ENCODE data around the gene SUPV3L1.

The SUPV3L1 gene

GRCh38 chr10:69232252-69232651 lies 52.2 kb downstream of the SUPV3L1 start:
- Mint-ChIP-seq H3K36me3 (no peaks in the 10 kb centered on the region), H3K27ac (peak overlapping the region; percentile 35), H3K9me3 (ENCODE audit: low read depth) (no peaks in the 10 kb centered on the region), H3K4me1 (ENCODE audit: low read depth) (peaks cover 48% of the 10 kb centered on the region), H3K4me3 (no peak overlapping the region), H3K27me3 (no peaks in the 10 kb centered on the region)

- Mint-ChIP-seq H3K4me1 (ENCODE audit: low read depth) (peaks cover 47% of the 10 kb centered on the region), H3K27ac (peak overlapping the region; percentile 35), H3K36me3 (no peaks in the 10 kb centered on the region), H3K27me3 (no peaks in the 10 kb centered on the region), H3K4me3 (peak overlapping the region; percentile 51), H3K9me3 (ENCODE audit: low read depth) (no peaks in the 10 kb centered on the region)
Measured at GRCh38 chr10:69232736-69233480, 52.9 kb downstream of the SUPV3L1 start.

- H3K27me3 Mint-ChIP-seq: no peaks in the 10 kb centered on the region
- no peak overlapping the region for H3K27ac Mint-ChIP-seq
- H3K4me1 Mint-ChIP-seq (ENCODE audit: low read depth): peaks cover 31% of the 10 kb centered on the region
- H3K9me3 Mint-ChIP-seq (ENCODE audit: low read depth): no peaks in the 10 kb centered on the region
- no peaks in the 10 kb centered on the region for H3K36me3 Mint-ChIP-seq
- H3K4me3 Mint-ChIP-seq: no peak overlapping the region
Measured at GRCh38 chr10:69234447-69234846, 54.4 kb downstream of the SUPV3L1 start.

DNA sequence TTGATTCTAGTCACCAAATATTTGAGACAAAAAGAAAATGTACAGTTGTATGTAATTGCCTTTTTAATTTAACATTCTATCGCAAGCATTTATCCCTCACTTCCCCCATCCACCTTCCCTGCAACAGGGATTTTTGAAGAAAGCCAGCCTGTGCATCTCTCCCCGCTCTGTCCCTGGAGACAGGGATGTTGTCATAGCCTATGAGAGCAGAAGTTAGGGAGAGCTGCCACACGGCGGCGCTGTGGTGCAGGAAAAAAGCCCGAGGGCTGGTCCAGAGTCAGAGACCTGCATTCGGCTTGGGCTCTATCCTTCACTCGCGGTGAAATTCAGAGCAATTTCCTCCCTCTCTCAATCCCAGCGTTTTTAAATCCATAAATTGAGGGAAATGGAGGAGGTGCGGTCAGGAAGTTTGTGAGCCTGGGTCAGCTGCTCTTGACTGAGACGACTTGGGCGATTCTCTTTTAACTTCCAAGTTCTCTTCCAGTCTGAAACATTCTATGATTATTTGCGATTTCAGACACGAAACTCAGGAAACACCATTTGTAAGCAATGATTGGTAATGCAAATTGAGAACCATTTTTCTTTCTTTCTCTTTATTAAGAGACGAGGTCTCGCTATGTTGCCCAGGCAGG lies 57.6 kb downstream of the SUPV3L1 start:
- Mint-ChIP-seq H3K4me3 (no peak overlapping the region), H3K36me3 (no peaks in the 10 kb centered on the region), H3K9me3 (ENCODE audit: low read depth) (no peaks in the 10 kb centered on the region), H3K27ac (no peak overlapping the region), H3K4me1 (ENCODE audit: low read depth) (peaks cover 13% of the 10 kb centered on the region), H3K27me3 (no peaks in the 10 kb centered on the region)

DNA sequence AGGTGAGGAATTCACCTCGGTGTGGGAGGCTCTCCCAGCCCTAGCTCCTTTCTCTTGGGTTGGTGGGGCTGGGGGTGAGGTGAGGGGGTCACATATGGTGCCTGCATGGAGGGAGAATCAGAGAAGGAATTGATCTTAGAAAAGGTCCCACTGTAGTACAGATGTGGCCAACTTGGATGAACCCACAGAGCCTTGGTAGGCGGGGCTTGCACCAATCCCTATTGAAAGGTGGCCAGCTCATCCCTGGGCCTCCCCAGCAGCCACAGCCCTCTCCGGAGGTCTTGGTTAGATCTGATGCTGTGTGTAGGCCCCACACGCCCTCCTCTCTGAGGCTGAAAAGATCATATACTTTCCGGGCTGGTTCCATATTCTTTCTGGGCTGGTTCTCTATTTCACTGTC lies 59.1 kb downstream of the SUPV3L1 start:
- no peaks in the 10 kb centered on the region for H3K27me3 Mint-ChIP-seq

GRCh38 chr10:69239816-69240434 lies 59.9 kb downstream of the SUPV3L1 start:
- Mint-ChIP-seq H3K27me3 (no peaks in the 10 kb centered on the region), H3K4me1 (ENCODE audit: low read depth) (peaks cover 4% of the 10 kb centered on the region), H3K9me3 (ENCODE audit: low read depth) (no peaks in the 10 kb centered on the region), H3K36me3 (no peaks in the 10 kb centered on the region), H3K27ac (no peak overlapping the region), H3K4me3 (no peak overlapping the region)

More for the DNA sequence above, 59.1 kb downstream of the SUPV3L1 start:
- no peak overlapping the region for H3K4me3 Mint-ChIP-seq
- peaks cover 4% of the 10 kb centered on the region for H3K4me1 Mint-ChIP-seq (ENCODE audit: low read depth)
- no peak overlapping the region for H3K27ac Mint-ChIP-seq
- H3K36me3 Mint-ChIP-seq: no peaks in the 10 kb centered on the region
- H3K9me3 Mint-ChIP-seq (ENCODE audit: low read depth): no peaks in the 10 kb centered on the region

GRCh38 chr10:69240455-69240854 lies 60.4 kb downstream of the SUPV3L1 start:
- H3K4me3 Mint-ChIP-seq: no peak overlapping the region

GRCh38 chr10:69241575-69241974 lies 61.5 kb downstream of the SUPV3L1 start:
- no peaks in the 10 kb centered on the region for H3K27me3 Mint-ChIP-seq
- H3K36me3 Mint-ChIP-seq: peaks cover 5% of the 10 kb centered on the region
- H3K27ac Mint-ChIP-seq: no peak overlapping the region
- H3K4me3 Mint-ChIP-seq: no peak overlapping the region
- peaks cover 4% of the 10 kb centered on the region for H3K4me1 Mint-ChIP-seq (ENCODE audit: low read depth)
- no peaks in the 10 kb centered on the region for H3K9me3 Mint-ChIP-seq (ENCODE audit: low read depth)

More at GRCh38 chr10:69240455-69240854, 60.4 kb downstream of the SUPV3L1 start:
- H3K27ac Mint-ChIP-seq: no peak overlapping the region
- no peaks in the 10 kb centered on the region for H3K9me3 Mint-ChIP-seq (ENCODE audit: low read depth)
- no peaks in the 10 kb centered on the region for H3K36me3 Mint-ChIP-seq
- H3K4me1 Mint-ChIP-seq (ENCODE audit: low read depth): peaks cover 4% of the 10 kb centered on the region
- H3K27me3 Mint-ChIP-seq: no peaks in the 10 kb centered on the region

DNA sequence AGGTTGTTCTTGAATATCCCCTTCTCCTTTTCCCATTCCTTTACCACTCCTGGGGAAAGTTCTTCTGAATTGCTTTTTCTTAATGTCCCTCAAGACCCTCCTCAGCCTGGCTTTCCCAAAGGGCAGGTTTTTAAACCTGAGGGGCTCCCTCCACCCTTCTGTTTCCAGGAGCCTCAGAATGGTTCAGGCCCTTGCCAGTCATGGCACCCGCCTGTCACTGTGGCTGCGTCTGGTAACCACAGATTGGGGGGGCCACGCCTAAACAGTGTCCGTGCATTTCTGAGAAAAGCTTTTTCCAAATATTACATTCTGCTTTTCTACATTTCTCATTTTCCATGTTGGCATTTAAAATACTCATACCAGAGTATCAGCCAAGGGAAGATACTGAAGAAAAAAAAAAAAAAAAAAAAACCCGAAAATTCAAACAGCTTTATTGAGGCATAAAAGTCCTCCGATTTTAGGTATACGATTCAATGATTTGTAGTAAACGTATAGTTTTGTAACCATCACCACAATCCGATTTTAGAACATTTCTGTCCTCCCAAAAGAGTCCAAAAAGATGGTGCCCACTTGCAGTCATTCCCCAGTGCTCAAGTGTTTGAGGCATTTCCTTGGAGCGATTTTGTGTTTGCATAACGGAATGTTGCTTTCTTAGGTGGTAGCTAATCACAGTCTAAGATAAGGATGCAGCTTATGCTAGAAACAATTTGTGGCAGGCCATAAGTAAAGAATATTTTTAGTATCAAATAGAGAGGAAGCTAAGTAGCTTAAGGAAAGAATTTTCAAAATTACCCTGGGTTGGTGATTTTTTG lies 62.2 kb downstream of the SUPV3L1 start:
- Mint-ChIP-seq H3K27ac (no peak overlapping the region), H3K4me3 (no peak overlapping the region), H3K9me3 (ENCODE audit: low read depth) (no peaks in the 10 kb centered on the region), H3K4me1 (ENCODE audit: low read depth) (peaks cover 4% of the 10 kb centered on the region), H3K36me3 (peaks cover 5% of the 10 kb centered on the region), H3K27me3 (no peaks in the 10 kb centered on the region)

DNA sequence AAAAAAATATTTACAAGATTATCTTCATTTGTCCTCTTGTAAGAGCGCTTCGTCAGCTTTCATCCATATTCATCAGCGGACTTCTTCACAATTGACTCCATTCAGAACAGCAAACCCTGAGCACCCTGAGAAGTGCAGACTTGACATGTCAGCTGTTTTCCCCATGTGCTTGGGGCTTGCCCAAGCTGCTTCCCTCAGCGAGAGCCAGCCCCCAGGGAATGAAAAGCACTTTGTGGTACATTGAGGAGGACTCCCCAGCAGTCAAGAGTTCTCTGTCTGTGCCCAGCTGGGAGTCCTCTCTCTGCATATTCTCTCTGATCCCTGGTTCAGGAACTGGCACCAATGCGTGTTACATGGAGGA lies 62.8 kb downstream of the SUPV3L1 start:
- H3K36me3 Mint-ChIP-seq: peaks cover 5% of the 10 kb centered on the region
- H3K4me1 Mint-ChIP-seq (ENCODE audit: low read depth): no peaks in the 10 kb centered on the region
- no peak overlapping the region for H3K27ac Mint-ChIP-seq
- no peaks in the 10 kb centered on the region for H3K27me3 Mint-ChIP-seq
- no peak overlapping the region for H3K4me3 Mint-ChIP-seq
- no peaks in the 10 kb centered on the region for H3K9me3 Mint-ChIP-seq (ENCODE audit: low read depth)

- no peaks in the 10 kb centered on the region for H3K4me1 Mint-ChIP-seq (ENCODE audit: low read depth)
- no peak overlapping the region for H3K4me3 Mint-ChIP-seq
- H3K36me3 Mint-ChIP-seq: peaks cover 5% of the 10 kb centered on the region
Measured at GRCh38 chr10:69243817-69244216, 63.8 kb downstream of the SUPV3L1 start.

DNA sequence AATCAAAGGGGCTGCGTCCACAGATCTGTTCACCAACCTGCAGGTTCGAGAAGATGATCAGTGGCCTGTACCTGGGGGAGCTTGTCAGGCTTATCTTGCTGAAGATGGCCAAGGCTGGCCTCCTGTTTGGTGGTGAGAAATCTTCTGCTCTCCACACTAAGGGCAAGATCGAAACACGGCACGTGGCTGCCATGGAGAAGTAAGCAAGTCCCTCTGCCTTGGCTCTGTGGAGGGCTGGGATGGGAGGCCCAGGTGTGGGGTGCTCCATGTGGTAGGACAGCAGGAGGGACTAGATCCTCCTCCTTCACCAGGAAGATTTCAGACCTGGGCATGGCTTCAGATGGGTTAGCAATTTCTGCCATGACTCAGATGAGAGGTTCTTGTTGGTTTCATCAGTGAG lies 66.0 kb downstream of the SUPV3L1 start:
- peaks cover 8% of the 10 kb centered on the region for H3K36me3 Mint-ChIP-seq
- H3K4me3 Mint-ChIP-seq: no peak overlapping the region
- no peaks in the 10 kb centered on the region for H3K4me1 Mint-ChIP-seq (ENCODE audit: low read depth)
- no peak overlapping the region for H3K27ac Mint-ChIP-seq
- H3K27me3 Mint-ChIP-seq: no peaks in the 10 kb centered on the region
- H3K9me3 Mint-ChIP-seq (ENCODE audit: low read depth): no peaks in the 10 kb centered on the region

More at GRCh38 chr10:69243817-69244216, 63.8 kb downstream of the SUPV3L1 start:
- H3K27me3 Mint-ChIP-seq: no peaks in the 10 kb centered on the region
- H3K9me3 Mint-ChIP-seq (ENCODE audit: low read depth): no peaks in the 10 kb centered on the region
- H3K27ac Mint-ChIP-seq: no peak overlapping the region

GRCh38 chr10:69246581-69247312 lies 66.7 kb downstream of the SUPV3L1 start:
- no peaks in the 10 kb centered on the region for H3K4me1 Mint-ChIP-seq (ENCODE audit: low read depth)
- no peak overlapping the region for H3K4me3 Mint-ChIP-seq
- H3K27ac Mint-ChIP-seq: no peak overlapping the region
- H3K27me3 Mint-ChIP-seq: no peaks in the 10 kb centered on the region
- H3K9me3 Mint-ChIP-seq (ENCODE audit: low read depth): no peaks in the 10 kb centered on the region
- peaks cover 8% of the 10 kb centered on the region for H3K36me3 Mint-ChIP-seq

GRCh38 chr10:69247313-69247710 lies 67.3 kb downstream of the SUPV3L1 start:
- H3K36me3 Mint-ChIP-seq: peaks cover 8% of the 10 kb centered on the region
- no peaks in the 10 kb centered on the region for H3K27me3 Mint-ChIP-seq
- H3K27ac Mint-ChIP-seq: no peak overlapping the region
- H3K4me3 Mint-ChIP-seq: no peak overlapping the region
- H3K9me3 Mint-ChIP-seq (ENCODE audit: low read depth): no peaks in the 10 kb centered on the region
- no peaks in the 10 kb centered on the region for H3K4me1 Mint-ChIP-seq (ENCODE audit: low read depth)

All from activated naive CD8-positive, alpha-beta T cell (primary cell).